Osteocyte (in vitro differentiated cells): ENCODE data around the gene SCN9A. TPM values are rescaled to one million over a fixed set of nuclear protein-coding genes. Genes with fewer than 3 reads are reported as not detected.

ENCODE experiments used
- DNase-seq: peaks from one replicate; pipeline ENCODE4 v3.0.0; 2021; ENCODE audit warnings: mixed read lengths; ENCODE audit not compliant: unreplicated experiment; ENCODE audit errors: extremely low spot score
- H3K27ac Mint-ChIP-seq: one replicate; pipeline ENCODE4 v1.8.0; 2021; ENCODE audit warnings: mild to moderate bottlenecking, mixed read lengths; ENCODE audit not compliant: unreplicated experiment
- H3K27me3 Mint-ChIP-seq: one replicate; pipeline ENCODE4 v1.8.0; 2021; ENCODE audit warnings: mixed read lengths; ENCODE audit not compliant: unreplicated experiment
- H3K36me3 Mint-ChIP-seq: one replicate; pipeline ENCODE4 v1.8.0; 2021; ENCODE audit warnings: mixed read lengths; ENCODE audit not compliant: unreplicated experiment
- H3K4me1 Mint-ChIP-seq: one replicate; pipeline ENCODE4 v1.8.0; 2021; ENCODE audit warnings: mixed read lengths; ENCODE audit not compliant: unreplicated experiment
- H3K4me3 Mint-ChIP-seq: one replicate; pipeline ENCODE4 v1.8.0; 2021; ENCODE audit warnings: mild to moderate bottlenecking, moderate library complexity, mixed read lengths; ENCODE audit not compliant: unreplicated experiment
- H3K9me3 Mint-ChIP-seq: one replicate; pipeline ENCODE4 v1.8.0; 2021; ENCODE audit warnings: mixed read lengths; ENCODE audit not compliant: unreplicated experiment
- CTCF ChIP-seq: fragments of 200-600 bp; sonication (generic); IDR thresholded peaks from 2 replicates; pipeline ENCODE4 v1.5.0; 2021; ENCODE audit warnings: antibody characterized with exemption, mild to moderate bottlenecking, moderate library complexity
- total RNA-seq: library from RNA; stranded (reverse); gene quantifications from 2 replicates; pipeline ENCODE4 v1.2.1, GENCODE V29; 2021

Gene SCN9A
- total RNA-seq, 1 donor from 2014 or later: 6.6 TPM

- Mint-ChIP-seq H3K27me3 (no peaks in the 10 kb centered on the region), H3K27ac (no peak overlapping the region), H3K4me3 (no peak overlapping the region), H3K9me3 (no peaks in the 10 kb centered on the region), H3K4me1 (peaks cover under 1% of the 10 kb centered on the region), H3K36me3 (no peaks in the 10 kb centered on the region)
- no peak for DNase-seq
- no peak for TF ChIP-seq CTCF
These were observed 182.3 kb downstream of the SCN9A start for GRCh38 chr2:166193407-166193806.

GRCh38 chr2:166188084-166188483 lies 187.7 kb downstream of the SCN9A start:
- no peaks in the 10 kb centered on the region for H3K9me3 Mint-ChIP-seq
- no peak overlapping the region for H3K4me3 Mint-ChIP-seq
- H3K27ac Mint-ChIP-seq: no peak overlapping the region
- no peak for TF ChIP-seq CTCF
- H3K4me1 Mint-ChIP-seq: peaks cover 10% of the 10 kb centered on the region
- no peaks in the 10 kb centered on the region for H3K27me3 Mint-ChIP-seq
- no peaks in the 10 kb centered on the region for H3K36me3 Mint-ChIP-seq
- DNase-seq: no peak

GRCh38 chr2:166184789-166185188 lies 191.0 kb downstream of the SCN9A start:
- DNase-seq: no peak
- no peak for TF ChIP-seq CTCF
- Mint-ChIP-seq H3K4me1 (peaks cover 18% of the 10 kb centered on the region), H3K36me3 (no peaks in the 10 kb centered on the region), H3K27ac (no peak overlapping the region), H3K4me3 (no peak overlapping the region), H3K9me3 (no peaks in the 10 kb centered on the region), H3K27me3 (no peaks in the 10 kb centered on the region)

- Mint-ChIP-seq H3K27me3 (no peaks in the 10 kb centered on the region), H3K27ac (peak overlapping the region; percentile 79), H3K4me1 (peaks cover 13% of the 10 kb centered on the region), H3K36me3 (no peaks in the 10 kb centered on the region), H3K4me3 (no peak overlapping the region), H3K9me3 (no peaks in the 10 kb centered on the region)
- peak; percentile 19 for TF ChIP-seq CTCF
- DNase-seq: no peak
These were observed 194.0 kb downstream of the SCN9A start for GRCh38 chr2:166181813-166182154.

- peak; percentile 66 for TF ChIP-seq CTCF
- no peak for DNase-seq
- H3K36me3 Mint-ChIP-seq: no peaks in the 10 kb centered on the region
- H3K4me3 Mint-ChIP-seq: no peak overlapping the region
- H3K27me3 Mint-ChIP-seq: no peaks in the 10 kb centered on the region
- peak overlapping the region; percentile 79 for H3K27ac Mint-ChIP-seq
- H3K9me3 Mint-ChIP-seq: no peaks in the 10 kb centered on the region
- H3K4me1 Mint-ChIP-seq: peaks cover 13% of the 10 kb centered on the region
These were observed 194.6 kb downstream of the SCN9A start for GRCh38 chr2:166180951-166181812.
